H9 (cell line): Measurements from ENCODE around the gene SLC29A2. TPM values are rescaled to one million over a fixed set of nuclear protein-coding genes. Genes with fewer than 3 reads are reported as not detected.

Source experiments
- DNase-seq: peaks from one replicate; pipeline ENCODE4 v3.0.0-alpha.2; 2017
- H2AFZ ChIP-seq: one replicate; pipeline ENCODE4 v1.6.1; 2013; ENCODE audit warnings: mild to moderate bottlenecking, low read length, control low read depth, moderate library complexity
- H2AK5ac ChIP-seq: 2 replicates; pipeline ENCODE4 v1.6.1; 2013; ENCODE audit warnings: low read length, control low read depth, mixed read lengths; ENCODE audit not compliant: insufficient read length
- H2BK120ac ChIP-seq: one replicate; pipeline ENCODE4 v1.6.1; 2013; ENCODE audit warnings: low read depth, mild to moderate bottlenecking, low read length, control low read depth, inconsistent platforms; ENCODE audit not compliant: poor library complexity, severe bottlenecking
- H2BK12ac ChIP-seq: 2 replicates; pipeline ENCODE4 v1.6.1; 2013; ENCODE audit warnings: low read length, control low read depth, mixed read lengths, low read depth; ENCODE audit not compliant: insufficient read length
- H2BK15ac ChIP-seq: 2 replicates; pipeline ENCODE4 v1.6.1; 2013; ENCODE audit warnings: low read depth, low read length, control low read depth
- H2BK20ac ChIP-seq: one replicate; pipeline ENCODE4 v1.6.1; 2013; ENCODE audit warnings: low read depth, mild to moderate bottlenecking, low read length, control low read depth, inconsistent platforms; ENCODE audit not compliant: poor library complexity, severe bottlenecking
- H2BK5ac ChIP-seq: 2 replicates; pipeline ENCODE4 v1.6.1; 2013; ENCODE audit warnings: low read length, control low read depth, mixed read lengths; ENCODE audit not compliant: insufficient read length
- H3K14ac ChIP-seq: 2 replicates; pipeline ENCODE4 v1.6.1; 2013; ENCODE audit warnings: low read length, control low read depth; ENCODE audit not compliant: insufficient read depth
- H3K18ac ChIP-seq: 2 replicates; pipeline ENCODE4 v1.6.1; 2013; ENCODE audit warnings: low read depth, mild to moderate bottlenecking, mixed read lengths, low read length, control low read depth; ENCODE audit not compliant: insufficient read length
- H3K23ac ChIP-seq: 2 replicates; pipeline ENCODE4 v1.6.1; 2013; ENCODE audit warnings: low read length, control low read depth, mixed read lengths, low read depth; ENCODE audit not compliant: insufficient read length
- H3K23me2 ChIP-seq: 2 replicates; pipeline ENCODE4 v1.6.1; 2013; ENCODE audit warnings: low read depth, mild to moderate bottlenecking, mixed read lengths, low read length, control low read depth; ENCODE audit not compliant: insufficient read length, poor library complexity, severe bottlenecking
- H3K27ac ChIP-seq: 2 replicates; pipeline ENCODE4 v1.5.1; 2013; ENCODE audit warnings: low read length, control low read depth, mixed read lengths, low read depth; ENCODE audit not compliant: insufficient read length
- H3K27me3 ChIP-seq: 2 replicates; pipeline ENCODE4 v1.6.1; 2013; ENCODE audit warnings: low read length, control low read depth, inconsistent platforms; ENCODE audit not compliant: insufficient read depth
- H3K4ac ChIP-seq: 2 replicates; pipeline ENCODE4 v1.6.1; 2013; ENCODE audit warnings: low read depth, mild to moderate bottlenecking, control low read depth, inconsistent platforms, low read length, moderate library complexity
- H3K4me1 ChIP-seq: 2 replicates; pipeline ENCODE4 v1.6.1; 2013; ENCODE audit warnings: low read length, control low read depth, inconsistent platforms; ENCODE audit not compliant: insufficient read depth
- H3K4me2 ChIP-seq: 2 replicates; pipeline ENCODE4 v1.6.1; 2013; ENCODE audit warnings: low read length, control low read depth, mixed read lengths; ENCODE audit not compliant: insufficient read length, insufficient read depth
- H3K56ac ChIP-seq: 2 replicates; pipeline ENCODE4 v1.6.1; 2013; ENCODE audit warnings: low read depth, mild to moderate bottlenecking, mixed read lengths, low read length, control low read depth; ENCODE audit not compliant: insufficient read length
- H3K79me1 ChIP-seq: 2 replicates; pipeline ENCODE4 v1.6.1; 2013; ENCODE audit warnings: low read depth, mild to moderate bottlenecking, moderate library complexity, low read length, control low read depth, inconsistent platforms; ENCODE audit not compliant: insufficient read depth, poor library complexity, severe bottlenecking
- H3K79me2 ChIP-seq: 2 replicates; pipeline ENCODE4 v1.6.1; 2013; ENCODE audit warnings: low read length, control low read depth, inconsistent platforms; ENCODE audit not compliant: insufficient read depth
- H3K9ac ChIP-seq: 2 replicates; pipeline ENCODE4 v1.6.1; 2013; ENCODE audit warnings: low read length, control low read depth, mixed read lengths; ENCODE audit not compliant: insufficient read length; ENCODE audit errors: extremely low read depth
- H3K9me3 ChIP-seq: one replicate; pipeline ENCODE4 v1.6.1; 2013; ENCODE audit warnings: low read depth, low read length, inconsistent platforms; ENCODE audit not compliant: control insufficient read depth
- H3T11ph ChIP-seq: one replicate; pipeline ENCODE4 v1.6.1; 2013; ENCODE audit warnings: mild to moderate bottlenecking, low read length, control low read depth, inconsistent platforms
- H4K20me1 ChIP-seq: one replicate; pipeline ENCODE4 v1.6.1; 2013; ENCODE audit not compliant: control insufficient read depth, insufficient read length, insufficient read depth
- H4K5ac ChIP-seq: 2 replicates; pipeline ENCODE4 v1.6.1; 2013; ENCODE audit warnings: low read depth, mild to moderate bottlenecking, mixed read lengths, low read length, control low read depth; ENCODE audit not compliant: insufficient read length
- H4K8ac ChIP-seq: replicated peaks from 2 replicates; pipeline ENCODE4 v1.6.1; 2013; ENCODE audit warnings: low read length, control low read depth, mixed read lengths, low read depth; ENCODE audit not compliant: insufficient read length
- H4K91ac ChIP-seq: 2 replicates; pipeline ENCODE4 v1.6.1; 2013; ENCODE audit warnings: low read depth, mild to moderate bottlenecking, moderate library complexity, mixed read lengths, low read length, control low read depth; ENCODE audit not compliant: insufficient read length
- H3K27ac Mint-ChIP-seq, 3 experiments: 2 replicates in 2 of 3; 3 replicates in 1 of 3; pipeline ENCODE4 v1.8.0; 2020 to 2021; ENCODE audit warnings: mixed read lengths in 3 of 3, mild to moderate bottlenecking in 1 of 3, moderate library complexity in 1 of 3
- H3K27me3 Mint-ChIP-seq: 2 replicates; pipeline ENCODE4 v1.8.0; 2021; ENCODE audit warnings: low read depth, mild to moderate bottlenecking, moderate library complexity, mixed read lengths
- H3K36me3 Mint-ChIP-seq, 3 experiments: 2 replicates in 2 of 3; 3 replicates in 1 of 3; pipeline ENCODE4 v1.8.0; 2020 to 2021; ENCODE audit warnings: low read depth in 3 of 3, mixed read lengths in 3 of 3; ENCODE audit not compliant: insufficient read depth in 1 of 3
- H3K4me1 Mint-ChIP-seq, 2 experiments: 2 replicates each; pipeline ENCODE4 v1.8.0; 2020; ENCODE audit warnings: mixed read lengths in 2 of 2
- H3K4me3 Mint-ChIP-seq, 2 experiments: 2 replicates in 1 of 2; 3 replicates in 1 of 2; pipeline ENCODE4 v1.8.0; 2020 to 2021; ENCODE audit warnings: mild to moderate bottlenecking in 2 of 2, mixed read lengths in 2 of 2, moderate library complexity in 1 of 2
- H3K9me3 Mint-ChIP-seq, 2 experiments: 2 replicates in 1 of 2; 3 replicates in 1 of 2; pipeline ENCODE4 v1.8.0; 2020; ENCODE audit warnings: mild to moderate bottlenecking in 2 of 2, mixed read lengths in 2 of 2, moderate library complexity in 1 of 2
- CTCF ChIP-seq: fragments of 200-600 bp; sonication (generic); conservative IDR thresholded peaks from 3 replicates; pipeline ENCODE4 v1.8.0; 2021; ENCODE audit warnings: antibody characterized with exemption, mild to moderate bottlenecking
- WGBS: extraction: QIAGEN DNeasy Blood & Tissue Kit; methylation state at CpG from one replicate; pipeline ENCODE4 v1.1.7; 2013; ENCODE audit warnings: missing lambda C conversion rate, low lambda C conversion rate, mixed read lengths; ENCODE audit not compliant: insufficient read length; ENCODE audit errors: extremely low coverage; 5-methylcytosine and 5-hydroxymethylcytosine counted together
- total RNA-seq: library from RNA; stranded (reverse); gene quantifications from 2 replicates; pipeline ENCODE4 v1.2.1, GENCODE V29; 2021

The SLC29A2 gene
- total RNA-seq, 1 experiment from 2014 or later = 29.8 TPM

- Histone ChIP-seq H4K91ac (no peak overlapping the region), H3T11ph (no peak overlapping the region), H3K9ac (no peak overlapping the region), H3K27me3 (no peaks in the 10 kb centered on the region; the same call in 1 of the 2 replicates), H2BK5ac (no peak overlapping the region), H3K79me1 (no peaks in the 10 kb centered on the region), H3K9me3 (no peaks in the 10 kb centered on the region), H3K79me2 (no peaks in the 10 kb centered on the region), H2AK5ac (no peak overlapping the region), H3K23ac (no peak overlapping the region), H2BK12ac (no peak overlapping the region), H2BK15ac (no peak overlapping the region), H3K27ac (no peak overlapping the region), H3K14ac (no peak overlapping the region), H3K4me2 (no peak overlapping the region), H4K8ac (no peak overlapping the region), H3K4ac (no peak overlapping the region), H2BK120ac (no peak overlapping the region), H2AFZ (no peak overlapping the region), H3K18ac (no peak overlapping the region), H3K23me2 (peaks cover 10% of the 10 kb centered on the region), H4K5ac (no peak overlapping the region), H2BK20ac (no peak overlapping the region), H3K4me1 (no peaks in the 10 kb centered on the region), H3K56ac (no peak overlapping the region), H4K20me1 (no peaks in the 10 kb centered on the region)
- H3K4me3 Mint-ChIP-seq = no peak overlapping the region
- TF ChIP-seq CTCF = no peak
- no peaks in the 10 kb centered on the region for H3K9me3 Mint-ChIP-seq
- H3K36me3 Mint-ChIP-seq = no peaks in the 10 kb centered on the region
- H3K27me3 Mint-ChIP-seq = peaks cover 33% of the 10 kb centered on the region
- peaks cover 10% of the 10 kb centered on the region in 2 experiments for H3K4me1 Mint-ChIP-seq
- no peak for DNase-seq
- no peak overlapping the region for H3K27ac Mint-ChIP-seq
- no CpG with 5 or more reads among the region's 5 CpGs for WGBS
These were observed 36.1 kb upstream of the SLC29A2 start for GRCh38 chr11:66407651-66408050.
